Lung (tissue), 12 donors: ENCODE measurements around the gene DNAH9. TPM values are rescaled to one million over a fixed set of nuclear protein-coding genes. Genes with fewer than 3 reads are reported as not detected.

ENCODE experiments used
- ATAC-seq: fragments of 200-7000 bp; cut with Tn5 transposase; one replicate; pipeline ENCODE4 v1.9.1; 2020; ENCODE audit warnings: moderate number of reproducible peaks; ENCODE audit not compliant: insufficient read depth, low FRiP score
- DNase-seq, 3 donors: peaks; one replicate each; pipeline ENCODE4 v3.0.0-alpha.2; 2013 to 2017
- H3K27ac ChIP-seq, 2 donors: one replicate each; pipeline ENCODE4 v1.5.1; 2013; ENCODE audit warnings: mild to moderate bottlenecking in 2 of 2, moderate library complexity in 2 of 2, control low read depth in 1 of 2, inconsistent platforms in 1 of 2, low read depth in 1 of 2, low read length in 1 of 2
- H3K27me3 ChIP-seq, 3 donors: one replicate each; pipeline ENCODE4 v1.5.1; 2013; ENCODE audit warnings: low read length in 2 of 3; ENCODE audit not compliant: control insufficient read depth in 3 of 3, insufficient read depth in 3 of 3
- H3K36me3 ChIP-seq, 4 donors: one replicate each; pipeline ENCODE4 v1.5.1; 2013; ENCODE audit warnings: low read length in 4 of 4, mild to moderate bottlenecking in 1 of 4, moderate library complexity in 1 of 4; ENCODE audit not compliant: control insufficient read depth in 4 of 4, insufficient read depth in 4 of 4
- H3K4me1 ChIP-seq, 5 donors: one replicate each; pipeline ENCODE4 v1.5.1; 2013; ENCODE audit warnings: low read length in 5 of 5, mild to moderate bottlenecking in 2 of 5, moderate library complexity in 1 of 5; ENCODE audit not compliant: control insufficient read depth in 5 of 5, insufficient read depth in 5 of 5
- H3K4me3 ChIP-seq: one replicate; pipeline ENCODE4 v1.5.1; 2013; ENCODE audit warnings: mild to moderate bottlenecking, control low read depth, moderate library complexity
- H3K9ac ChIP-seq, 2 donors: one replicate each; pipeline ENCODE4 v1.5.1; 2013; ENCODE audit warnings: low read length in 2 of 2, control low read depth in 1 of 2; ENCODE audit not compliant: insufficient read depth in 1 of 2
- H3K9me3 ChIP-seq, 4 donors: one replicate each; pipeline ENCODE4 v1.5.1; 2013; ENCODE audit warnings: low read length in 3 of 4, mild to moderate bottlenecking in 1 of 4, moderate library complexity in 1 of 4; ENCODE audit not compliant: control insufficient read depth in 4 of 4, insufficient read depth in 3 of 4
- WGBS, 2 donors: extraction: QIAGEN DNeasy Blood & Tissue Kit; methylation state at CpG; one replicate each; pipeline ENCODE4 v1.1.7; 2013; 5-methylcytosine and 5-hydroxymethylcytosine counted together
- polyA plus RNA-seq, 2 donors: library from polyadenylated mRNA; stranded (reverse); fragments of 200-250 nt; gene quantifications; one replicate each; pipeline ENCODE4 v1.2.1, GENCODE V29; 2013
- total RNA-seq, 2 donors: library from RNA; depleted of rRNA in 1 of 2; stranded (reverse); fragments of >200 nt in 1 of 2; gene quantifications; one replicate each; pipeline ENCODE4 v1.2.1, GENCODE V29; 2014 to 2021
- TF ChIP-seq, protein P1 (sequence below): IDR thresholded peaks from 2 replicates; pipeline ENCODE4 v1.5.1; 2012; ENCODE audit warnings: mild to moderate bottlenecking; ENCODE audit errors: control extremely low read depth, extremely low read depth
- donor health status: control.
- donor health status: control.
- donor health status: Bipolar disorder and iron deficiency.
- donor health status: healthy.
- donor health status: DM: yes; HTN: yes; CAD: no.

The DNAH9 gene
- total and polyA plus RNA-seq, 4 donors: 4.0 to 36.1 (median 20.9) TPM

DNA sequence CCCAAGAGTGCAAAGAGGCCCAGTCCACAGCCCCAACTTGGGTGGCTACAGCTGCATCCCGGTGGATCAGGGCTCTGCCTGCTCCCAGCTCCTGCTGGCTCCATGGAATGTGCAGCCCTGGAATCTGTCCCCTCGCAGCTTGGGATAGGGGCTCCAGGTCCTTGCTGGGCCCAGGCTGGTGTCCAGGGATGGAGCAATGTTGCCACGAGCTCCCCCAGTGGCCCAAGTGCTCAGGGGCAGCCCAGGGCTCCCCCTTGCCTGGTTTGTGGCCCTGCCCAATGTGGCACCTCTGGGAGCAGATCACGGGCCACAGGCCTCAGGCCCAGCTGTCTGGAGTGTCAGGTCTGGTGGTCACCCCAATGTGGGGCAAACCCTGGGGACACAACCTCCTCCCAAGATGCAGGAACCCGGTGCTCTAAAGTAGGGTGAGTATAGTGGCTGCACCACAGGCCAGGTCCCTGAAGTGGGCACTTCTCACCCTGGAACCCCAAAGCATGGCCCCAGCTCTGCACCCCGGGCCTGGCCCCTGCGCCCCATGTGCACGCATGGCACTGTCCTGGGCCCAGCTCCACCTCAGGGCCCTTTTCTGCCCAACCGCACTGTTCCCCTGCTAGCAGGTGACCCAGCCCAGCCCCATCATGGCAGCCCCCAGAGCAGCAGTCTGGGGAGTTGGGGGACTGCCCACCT lies 14.8 kb upstream of the DNAH9 start:
- no peak overlapping the region for H3K9ac ChIP-seq
- no peak overlapping the region for H3K4me3 ChIP-seq
- DNase-seq (no peak), ATAC-seq (no peak)
- no peaks in the 10 kb centered on the region for H3K27me3 ChIP-seq
- TF ChIP-seq, protein P1, sequence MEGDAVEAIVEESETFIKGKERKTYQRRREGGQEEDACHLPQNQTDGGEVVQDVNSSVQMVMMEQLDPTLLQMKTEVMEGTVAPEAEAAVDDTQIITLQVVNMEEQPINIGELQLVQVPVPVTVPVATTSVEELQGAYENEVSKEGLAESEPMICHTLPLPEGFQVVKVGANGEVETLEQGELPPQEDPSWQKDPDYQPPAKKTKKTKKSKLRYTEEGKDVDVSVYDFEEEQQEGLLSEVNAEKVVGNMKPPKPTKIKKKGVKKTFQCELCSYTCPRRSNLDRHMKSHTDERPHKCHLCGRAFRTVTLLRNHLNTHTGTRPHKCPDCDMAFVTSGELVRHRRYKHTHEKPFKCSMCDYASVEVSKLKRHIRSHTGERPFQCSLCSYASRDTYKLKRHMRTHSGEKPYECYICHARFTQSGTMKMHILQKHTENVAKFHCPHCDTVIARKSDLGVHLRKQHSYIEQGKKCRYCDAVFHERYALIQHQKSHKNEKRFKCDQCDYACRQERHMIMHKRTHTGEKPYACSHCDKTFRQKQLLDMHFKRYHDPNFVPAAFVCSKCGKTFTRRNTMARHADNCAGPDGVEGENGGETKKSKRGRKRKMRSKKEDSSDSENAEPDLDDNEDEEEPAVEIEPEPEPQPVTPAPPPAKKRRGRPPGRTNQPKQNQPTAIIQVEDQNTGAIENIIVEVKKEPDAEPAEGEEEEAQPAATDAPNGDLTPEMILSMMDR: no peak
- H3K4me1 ChIP-seq: no peaks in the 10 kb centered on the region
- H3K27ac ChIP-seq: no peak overlapping the region
- H3K36me3 ChIP-seq: no peaks in the 10 kb centered on the region
- WGBS, 2 donors: 85 to 90% methylated on average over 9 of the region's 9 CpGs
- peaks cover 0 to 12% (median 2%) of the 10 kb centered on the region in 4 donors for H3K9me3 ChIP-seq

DNA sequence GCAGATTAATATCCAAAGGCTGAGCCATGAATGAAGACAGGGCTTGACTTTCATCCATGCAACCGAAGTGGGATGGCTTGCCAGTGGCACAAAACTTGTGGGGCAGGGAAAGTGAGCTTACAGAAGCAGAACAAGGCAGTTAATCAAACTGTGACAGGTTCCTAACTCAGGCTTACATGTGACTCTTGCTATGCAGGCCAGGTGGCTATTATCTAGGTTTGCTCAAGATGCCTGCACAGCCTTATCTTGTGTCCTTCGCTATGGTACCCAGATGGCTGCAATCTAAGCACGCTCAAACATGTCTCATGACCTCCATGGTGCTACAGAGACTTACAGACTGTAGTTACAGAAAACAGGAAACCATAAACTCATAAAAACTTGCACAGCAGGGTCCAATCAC lies 8.6 kb upstream of the DNAH9 start:
- 52 to 57% methylated on average over 3 of the region's 3 CpGs for WGBS, 2 donors
- H3K9me3 ChIP-seq: no peaks in the 10 kb centered on the region
- ATAC-seq: no peak

DNA sequence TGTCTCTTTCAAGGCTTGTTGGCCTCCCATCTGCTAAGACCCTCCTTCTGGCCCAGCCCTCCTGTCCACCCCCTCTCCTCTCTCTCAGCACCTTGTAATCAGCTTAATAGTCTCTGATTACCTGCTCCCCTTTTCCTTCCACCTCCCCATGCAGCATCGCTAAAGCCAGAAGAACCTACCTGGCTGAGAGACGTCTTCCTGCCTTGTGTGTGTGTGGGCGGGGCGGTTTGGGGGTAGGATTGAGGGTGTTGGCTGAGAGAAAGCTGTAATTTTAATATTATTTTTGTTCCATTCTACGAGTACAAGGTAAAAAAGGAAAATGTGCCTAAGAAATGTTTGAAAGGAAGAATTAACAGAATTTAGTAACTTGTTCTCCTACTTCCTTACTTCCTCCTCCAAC lies 3.4 kb downstream of the DNAH9 start:
- Histone ChIP-seq H3K27me3 (no peaks in the 10 kb centered on the region), H3K9ac (no peak overlapping the region), H3K27ac (no peak overlapping the region), H3K4me1 (peaks cover 0 to 4% (median 0%) of the 10 kb centered on the region in 5 donors), H3K36me3 (no peaks in the 10 kb centered on the region), H3K9me3 (peaks cover 0 to 4% (median 0%) of the 10 kb centered on the region in 4 donors), H3K4me3 (no peak overlapping the region)
- TF ChIP-seq, protein P1: no peak
- ATAC-seq: no peak
- no peak for DNase-seq
- 71% methylated on average over 5 of the region's 5 CpGs for WGBS, 2 donors

More for the DNA sequence above, 8.6 kb upstream of the DNAH9 start:
- TF ChIP-seq, protein P1: no peak
- no peak overlapping the region for H3K27ac ChIP-seq
- no peaks in the 10 kb centered on the region for H3K4me1 ChIP-seq
- no peak overlapping the region for H3K9ac ChIP-seq
- no peaks in the 10 kb centered on the region for H3K36me3 ChIP-seq
- no peaks in the 10 kb centered on the region for H3K27me3 ChIP-seq
- no peak for DNase-seq
- H3K4me3 ChIP-seq: no peak overlapping the region
